KOPT-K1 (cell line): ENCODE data around the gene PHLDB1.
"Not testable (repeated sequence)": the region's sequence is repeated elsewhere in the genome, so short reads cannot be mapped to it uniquely, and the experiment has no call there.

ENCODE experiments used
- H3K27ac ChIP-seq: fragments of 200-600 bp; sonication (generic); 2 replicates; pipeline ENCODE4 v1.5.1; 2016; ENCODE audit warnings: antibody characterized with exemption, mild to moderate bottlenecking, low read depth, low read length; ENCODE audit not compliant: poor library complexity, severe bottlenecking
- H3K36me3 ChIP-seq: fragments of 200-600 bp; sonication (generic); 2 replicates; pipeline ENCODE4 v1.5.1; 2017; ENCODE audit warnings: antibody characterized with exemption, mild to moderate bottlenecking, low read length, moderate library complexity; ENCODE audit not compliant: insufficient read depth
- H3K9me3 ChIP-seq: fragments of 200-600 bp; sonication (generic); 2 replicates; pipeline ENCODE4 v1.5.1; 2017; ENCODE audit warnings: antibody characterized with exemption, low read length, mild to moderate bottlenecking; ENCODE audit not compliant: insufficient read depth, poor library complexity, severe bottlenecking

PHLDB1 gene

DNA sequence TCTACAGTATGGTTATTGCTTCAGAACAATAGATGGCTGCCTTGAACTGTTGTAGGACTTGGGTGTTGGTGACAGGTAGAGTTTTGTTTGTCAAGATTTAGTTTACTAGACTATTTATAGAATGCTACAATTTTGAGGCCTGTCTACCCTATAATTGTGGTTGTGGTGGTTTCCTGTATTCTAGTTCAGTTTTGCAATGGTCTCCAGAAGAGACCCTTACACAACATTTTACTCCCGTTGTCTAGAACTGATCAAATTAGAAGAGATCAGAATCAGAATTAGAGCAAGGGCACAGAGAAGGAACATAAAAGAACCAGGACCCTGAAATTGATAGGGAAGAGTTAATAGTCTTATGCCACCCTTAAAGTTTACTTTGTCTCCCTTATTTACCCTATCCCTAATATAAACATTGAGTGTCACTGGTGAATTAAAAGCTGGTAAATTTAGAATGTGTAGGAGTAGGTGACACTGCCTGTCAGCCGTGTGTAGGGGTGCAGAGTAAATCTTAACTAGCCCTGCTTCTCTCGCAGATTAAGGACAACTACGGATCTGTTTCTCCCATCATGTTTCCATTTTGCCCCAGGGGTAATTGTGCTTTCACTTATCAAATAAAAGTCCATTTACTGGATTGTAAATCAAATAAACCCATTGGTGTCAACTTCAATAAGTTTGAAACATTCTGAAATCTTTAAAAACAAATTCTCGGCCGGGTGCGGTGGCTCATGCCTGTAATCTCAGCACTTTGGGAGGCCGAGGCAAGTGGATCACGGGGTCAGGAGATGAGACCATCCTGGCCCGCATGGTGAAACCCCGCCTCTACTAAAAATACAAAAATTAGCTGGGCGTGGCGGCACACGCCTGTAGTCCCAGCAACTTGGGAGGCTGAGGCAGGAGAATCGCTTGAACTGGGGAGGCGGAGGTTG, 10.9 kb upstream of the PHLDB1 start:
- no peaks in the 10 kb centered on the region for H3K9me3 ChIP-seq
- H3K36me3 ChIP-seq, result peaks cover 98% of the 10 kb centered on the region

DNA sequence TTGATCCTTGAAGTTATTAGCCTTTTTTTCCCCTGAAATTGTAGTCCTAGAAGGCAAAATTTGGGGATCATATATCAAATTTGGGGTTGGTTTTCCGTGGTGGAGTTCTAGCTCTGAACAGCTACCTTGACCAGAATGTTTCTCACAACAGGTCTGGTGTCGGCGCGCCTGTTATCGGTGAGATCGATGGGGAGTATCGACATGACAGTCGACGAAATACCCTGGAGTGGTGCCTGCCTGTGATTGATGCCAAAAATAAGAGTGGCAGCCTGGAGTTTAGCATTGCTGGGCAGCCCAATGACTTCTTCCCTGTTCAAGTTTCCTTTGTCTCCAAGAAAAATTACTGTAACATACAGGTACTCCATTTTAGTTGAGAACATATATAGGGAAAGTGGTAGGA, 9.9 kb upstream of the PHLDB1 start:
- Histone ChIP-seq H3K9me3 (no peaks in the 10 kb centered on the region), H3K27ac (no peak overlapping the region), H3K36me3 (peaks cover 99% of the 10 kb centered on the region)

More for the DNA sequence above, 10.9 kb upstream of the PHLDB1 start:
- no peak overlapping the region for H3K27ac ChIP-seq

- Histone ChIP-seq H3K36me3 (peaks cover 60% of the 10 kb centered on the region), H3K27ac (no peak overlapping the region), H3K9me3 (no peaks in the 10 kb centered on the region)
Measured at GRCh38 chr11:118602331-118602730, 5.1 kb upstream of the PHLDB1 start.

DNA sequence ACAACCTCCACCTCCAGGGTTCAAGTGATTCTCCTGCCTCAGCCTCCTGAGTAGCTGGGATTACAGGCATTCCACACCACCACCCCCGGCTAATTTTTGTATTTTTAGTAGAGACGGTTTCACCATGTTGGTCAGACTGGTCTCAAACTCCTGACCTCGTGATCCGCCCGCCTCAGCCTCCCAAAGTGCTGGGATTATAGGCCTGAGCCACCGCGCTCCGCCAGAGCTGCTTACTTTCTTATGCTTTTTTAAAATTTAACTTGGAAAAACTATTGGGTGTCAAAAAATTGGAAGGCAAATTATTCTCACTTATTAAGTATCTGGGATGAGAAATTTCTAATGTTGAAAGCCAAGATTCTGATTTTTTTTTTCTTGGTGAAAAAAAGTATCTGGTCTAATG, 3.7 kb upstream of the PHLDB1 start:
- H3K9me3 ChIP-seq, H3K27ac ChIP-seq: not testable (repeated sequence)
- H3K36me3 ChIP-seq, result peaks cover 46% of the 10 kb centered on the region

- Histone ChIP-seq H3K27ac (no peak overlapping the region), H3K9me3 (no peaks in the 10 kb centered on the region), H3K36me3 (peaks cover 38% of the 10 kb centered on the region)
Measured at GRCh38 chr11:118604566-118604965, 2.8 kb upstream of the PHLDB1 start.

- H3K27ac ChIP-seq, result no peak overlapping the region
- H3K9me3 ChIP-seq, result no peaks in the 10 kb centered on the region
- peaks cover 31% of the 10 kb centered on the region for H3K36me3 ChIP-seq
Measured at GRCh38 chr11:118605116-118605867, 2.1 kb upstream of the PHLDB1 start.

DNA sequence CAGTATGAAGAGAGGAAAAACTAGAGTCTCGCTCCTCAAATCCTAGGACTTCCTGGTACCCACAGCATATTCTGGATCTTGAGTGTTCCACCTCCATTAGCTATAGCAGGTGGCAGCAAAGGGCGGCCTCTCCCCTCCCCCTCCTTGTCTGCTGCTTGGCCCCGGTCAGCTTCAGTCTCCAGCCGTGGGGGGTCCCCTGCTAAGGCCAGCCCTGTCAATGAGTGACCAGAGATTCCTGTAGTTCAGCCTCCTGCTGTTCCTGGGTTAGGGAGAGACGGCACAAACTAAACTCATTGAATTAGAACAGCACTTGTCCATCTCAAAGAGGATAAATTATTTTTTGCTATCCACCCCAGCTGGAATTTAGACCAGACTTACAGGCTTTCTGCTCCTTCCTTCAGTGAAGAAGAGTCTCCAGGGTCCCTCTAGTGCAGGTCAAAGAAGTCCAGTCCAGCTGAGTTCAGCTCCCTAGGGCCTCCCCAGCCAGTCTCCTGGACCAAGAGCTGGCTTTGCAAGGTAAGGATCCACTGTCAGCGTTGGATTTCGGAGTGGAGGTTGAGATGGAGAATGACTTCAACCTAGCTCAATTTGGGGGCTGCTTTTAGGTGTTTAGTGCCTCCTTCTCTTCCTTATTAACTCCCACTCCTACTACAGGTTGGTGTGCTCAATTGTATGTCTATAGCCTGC, 1.1 kb upstream of the PHLDB1 start:
- H3K9me3 ChIP-seq, result no peaks in the 10 kb centered on the region

DNA sequence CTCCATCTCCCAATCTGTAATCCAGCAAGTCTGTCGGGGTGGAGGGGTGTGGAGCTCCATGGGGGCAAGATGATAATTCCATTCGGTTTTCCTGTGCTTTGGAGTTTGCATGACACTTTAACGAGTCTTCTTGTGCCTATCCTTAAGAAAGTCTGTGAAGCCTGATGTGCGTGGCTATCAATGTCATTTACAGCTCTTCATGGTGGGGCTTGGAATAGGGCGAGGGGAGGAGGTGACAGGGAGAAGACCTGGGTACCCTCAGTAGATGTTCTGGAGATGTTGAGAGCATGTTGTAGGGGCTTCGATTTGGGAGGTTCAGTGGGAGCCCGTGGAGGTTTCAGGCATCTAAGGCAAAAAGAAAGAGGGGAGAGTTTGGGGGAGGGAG, 579 bp upstream of the PHLDB1 start:
- H3K36me3 ChIP-seq, result peaks cover 16% of the 10 kb centered on the region
- H3K27ac ChIP-seq, result no peak overlapping the region

More for the DNA sequence above, 1.1 kb upstream of the PHLDB1 start:
- peaks cover 22% of the 10 kb centered on the region for H3K36me3 ChIP-seq
- H3K27ac ChIP-seq, result no peak overlapping the region

GRCh38 chr11:118608360-118609227, 1.2 kb downstream of the PHLDB1 start:
- H3K9me3 ChIP-seq, result no peaks in the 10 kb centered on the region
- H3K36me3 ChIP-seq, result no peaks in the 10 kb centered on the region
- no peak overlapping the region for H3K27ac ChIP-seq

More for the DNA sequence above, 579 bp upstream of the PHLDB1 start:
- H3K9me3 ChIP-seq, result no peaks in the 10 kb centered on the region

- Histone ChIP-seq H3K9me3 (no peaks in the 10 kb centered on the region), H3K27ac (no peak overlapping the region), H3K36me3 (no peaks in the 10 kb centered on the region)
Measured at GRCh38 chr11:118609380-118610224, 2.2 kb downstream of the PHLDB1 start.

- Histone ChIP-seq H3K36me3 (no peaks in the 10 kb centered on the region), H3K27ac (no peak overlapping the region), H3K9me3 (no peaks in the 10 kb centered on the region)
Measured at GRCh38 chr11:118610225-118610772, 2.9 kb downstream of the PHLDB1 start.

DNA sequence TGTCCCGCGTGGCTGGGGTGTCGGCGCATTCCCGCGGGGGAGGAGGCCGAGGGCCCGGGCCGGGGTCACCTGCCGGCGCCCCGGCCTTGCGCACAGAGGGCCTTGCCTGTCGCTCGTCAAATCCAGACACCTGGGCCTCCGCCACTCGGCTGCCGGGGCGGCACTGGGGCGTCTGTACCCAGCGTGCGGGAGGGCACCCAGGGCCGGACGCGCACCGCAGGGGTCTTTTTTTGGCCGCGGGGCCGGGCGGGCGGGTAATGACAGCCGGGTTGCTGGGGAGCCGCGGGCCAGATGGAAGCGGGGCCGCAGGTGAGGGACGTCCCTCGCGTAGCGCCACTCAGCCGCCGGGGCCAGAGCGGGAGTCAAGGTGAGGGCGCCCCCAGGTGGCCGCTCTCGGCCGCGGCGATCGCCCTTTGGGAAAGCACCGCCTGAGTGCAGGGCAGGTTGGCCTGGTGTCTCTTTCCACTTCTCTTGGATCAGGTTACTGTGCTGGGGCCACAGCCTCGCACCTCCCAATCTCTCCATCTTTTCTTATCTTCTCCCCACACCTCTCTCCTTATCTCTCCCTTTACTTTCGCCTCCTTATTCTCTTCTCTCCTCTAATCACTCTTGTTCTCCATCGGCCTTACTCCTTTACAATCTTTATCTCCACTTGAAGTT, 3.5 kb downstream of the PHLDB1 start:
- Histone ChIP-seq H3K36me3 (no peaks in the 10 kb centered on the region), H3K27ac (no peak overlapping the region), H3K9me3 (no peaks in the 10 kb centered on the region)

DNA sequence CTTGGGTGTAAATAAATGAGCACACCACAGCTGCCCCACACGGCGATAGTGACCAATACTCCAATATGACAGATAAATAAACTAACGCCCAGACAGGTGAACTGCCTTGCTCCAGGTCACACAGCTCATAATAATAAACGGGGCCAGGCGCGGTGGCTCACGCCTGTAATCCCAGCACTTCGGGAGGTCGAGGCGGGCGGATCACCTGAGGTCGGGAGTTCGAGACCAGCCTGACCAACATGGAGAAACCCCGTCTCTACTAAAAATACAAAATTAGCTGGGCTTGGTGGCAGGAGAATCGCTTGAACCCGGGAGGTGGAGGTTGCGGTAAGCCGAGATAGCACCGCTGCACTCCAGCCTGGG, 4.0 kb downstream of the PHLDB1 start:
- H3K9me3 ChIP-seq, H3K27ac ChIP-seq, H3K36me3 ChIP-seq: not testable (repeated sequence)
